22Rv1 (cell line): ENCODE results near the gene HDHD3.

Experiments used
- CTCF ChIP-seq: fragments of 450-650 bp; IDR thresholded peaks from 2 replicates; pipeline ENCODE4 v1.5.1; 2017; ENCODE audit warnings: mild to moderate bottlenecking
- ZFX ChIP-seq: fragments of 450-650 bp; IDR thresholded peaks from 2 replicates; pipeline ENCODE4 v1.6.1; 2017; ENCODE audit warnings: antibody characterized with exemption, borderline replicate concordance

- no peak for TF ChIP-seq CTCF
- TF ChIP-seq ZFX: no peak
Measured at GRCh38 chr9:113360242-113360842, 16.4 kb downstream of the HDHD3 start.
